HUDEP-2 (cell line): ENCODE results near the gene KLHL36.
"Not testable (repeated sequence)": the region's sequence is repeated elsewhere in the genome, so short reads cannot be mapped to it uniquely, and the experiment has no call there.

Experiments
- DNase-seq, 76 experiments: peaks; one replicate each; lab custom pipeline; 2025; ENCODE audit not compliant: unreplicated experiment in 76 of 76; lab: John Stamatoyannopoulos, UW

KLHL36 gene

DNA sequence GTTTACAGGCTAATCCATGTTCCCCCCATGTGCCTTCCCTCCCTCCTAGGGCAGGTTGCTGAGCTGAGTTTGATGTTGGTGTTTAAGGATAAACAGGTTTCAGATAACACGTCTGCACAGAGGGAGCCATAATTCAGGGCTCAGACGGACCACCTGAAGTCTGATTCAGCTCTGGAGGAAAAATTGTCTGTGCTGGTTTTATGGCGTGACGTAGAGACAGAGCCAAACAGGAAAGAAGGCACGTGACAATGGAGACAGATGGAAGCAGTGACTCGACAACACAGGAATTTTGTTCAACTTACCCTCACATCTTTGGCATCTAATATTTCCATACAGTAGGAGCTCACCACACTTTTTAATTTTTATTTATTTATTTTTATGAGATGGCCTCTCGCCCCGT, 40.8 kb downstream of the KLHL36 start:
- no peak for DNase-seq

DNA sequence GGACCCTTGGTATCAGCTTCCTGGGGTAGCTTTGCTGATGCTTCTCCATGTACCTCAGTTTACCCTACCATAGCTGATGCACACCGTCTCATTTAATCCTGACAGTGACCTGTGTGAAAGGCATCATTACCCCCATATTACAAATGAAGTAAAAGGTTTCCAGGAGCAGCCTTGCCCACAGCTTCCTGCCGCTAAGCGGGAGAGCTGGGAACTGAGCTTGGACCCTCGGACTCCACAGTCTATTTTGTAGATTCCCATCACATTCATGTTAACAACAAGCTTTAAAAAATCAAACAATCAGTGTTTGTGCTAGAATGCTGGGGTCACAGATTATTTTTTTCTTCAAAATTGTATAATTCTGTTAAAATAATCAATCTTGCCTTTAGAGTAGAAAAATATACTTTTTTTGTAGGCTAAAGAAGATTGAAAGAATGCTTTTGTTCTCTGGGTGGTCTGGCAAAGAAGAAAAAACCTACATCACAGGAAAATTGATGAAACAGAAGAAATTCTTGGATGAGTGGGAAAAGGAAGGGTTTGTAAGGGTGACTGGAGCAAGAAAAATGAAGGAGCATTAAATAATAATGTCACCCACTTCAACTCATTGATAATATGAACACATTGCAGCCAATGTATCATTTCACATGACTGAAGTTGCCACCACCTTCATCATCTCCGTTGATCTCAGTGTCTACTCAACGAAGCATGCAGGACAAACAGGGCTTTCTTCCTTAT, 41.9 kb downstream of the KLHL36 start:
- DNase-seq, result no peak

DNA sequence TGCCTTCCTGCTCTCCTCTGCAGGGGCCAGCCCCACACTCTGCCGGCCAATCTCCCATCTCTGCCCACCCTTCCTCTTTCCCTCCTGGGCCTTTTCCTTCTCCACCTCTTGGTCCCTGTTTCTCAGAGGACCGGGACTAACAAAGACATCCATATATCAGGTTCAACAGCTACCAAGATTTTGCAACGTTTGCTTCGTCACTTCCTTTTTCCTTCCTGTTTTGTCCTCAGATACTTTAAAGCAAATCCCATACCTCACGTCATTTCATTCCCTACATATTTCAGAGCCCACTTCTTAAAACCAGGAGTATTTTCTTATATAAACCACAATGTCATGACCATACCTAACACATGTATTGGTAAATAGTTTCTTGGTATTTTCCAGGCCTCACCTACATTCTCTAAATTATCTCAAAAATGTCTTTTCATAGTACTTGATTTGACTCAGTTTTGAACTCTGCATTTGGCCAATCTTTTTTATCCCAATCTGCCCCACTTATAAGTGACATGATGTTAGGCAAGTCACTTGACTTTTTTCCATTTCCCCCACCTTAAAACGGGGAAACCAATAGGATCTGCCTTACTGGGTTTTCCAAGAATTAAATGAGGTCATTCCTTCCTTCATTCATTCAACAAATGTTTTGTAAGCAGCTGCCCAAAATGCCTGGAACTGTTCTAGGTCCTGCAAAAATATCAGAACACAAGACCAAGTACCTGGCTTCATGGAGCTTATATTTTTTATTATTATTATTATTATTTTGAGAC, 44.3 kb downstream of the KLHL36 start:
- DNase-seq, result no peak

DNA sequence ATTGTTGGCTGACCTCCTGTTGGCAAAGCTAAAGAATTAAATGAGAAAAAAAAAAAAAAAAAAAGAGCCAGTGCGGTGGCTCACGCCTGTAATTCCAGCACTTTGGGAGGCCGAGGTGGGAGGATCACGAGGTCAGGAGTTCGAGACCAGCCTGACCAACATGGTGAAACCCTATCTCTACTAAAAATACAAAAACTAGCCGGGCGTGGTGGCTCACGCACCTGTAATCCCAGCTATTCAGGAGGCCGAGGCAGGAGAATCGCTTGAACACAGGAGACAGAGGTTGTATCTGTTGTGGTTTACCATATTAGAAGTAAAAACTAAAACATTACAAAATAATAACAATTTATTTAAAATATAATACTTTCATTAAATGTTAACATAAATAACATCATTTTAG, 45.6 kb downstream of the KLHL36 start:
- DNase-seq, result not testable (repeated sequence)

DNA sequence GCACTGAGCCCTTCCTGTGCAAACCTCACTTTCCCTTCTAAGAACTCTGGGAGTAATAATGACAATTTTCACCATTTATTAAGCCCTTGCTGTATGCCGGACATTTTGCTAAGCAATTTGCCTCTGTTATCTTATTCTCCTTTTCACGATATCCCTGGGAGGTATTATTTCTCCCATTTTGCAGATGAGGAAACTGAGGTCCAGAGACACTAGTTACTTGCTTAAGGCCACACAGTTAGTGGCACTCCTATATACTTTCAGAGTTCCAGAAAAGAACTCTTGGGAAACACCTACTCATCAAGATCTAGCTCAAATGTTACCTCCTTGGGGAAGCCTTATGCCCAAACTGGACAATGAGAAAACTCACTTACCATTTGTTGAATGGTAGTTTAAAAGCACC, 46.7 kb downstream of the KLHL36 start:
- DNase-seq, result no peak

DNA sequence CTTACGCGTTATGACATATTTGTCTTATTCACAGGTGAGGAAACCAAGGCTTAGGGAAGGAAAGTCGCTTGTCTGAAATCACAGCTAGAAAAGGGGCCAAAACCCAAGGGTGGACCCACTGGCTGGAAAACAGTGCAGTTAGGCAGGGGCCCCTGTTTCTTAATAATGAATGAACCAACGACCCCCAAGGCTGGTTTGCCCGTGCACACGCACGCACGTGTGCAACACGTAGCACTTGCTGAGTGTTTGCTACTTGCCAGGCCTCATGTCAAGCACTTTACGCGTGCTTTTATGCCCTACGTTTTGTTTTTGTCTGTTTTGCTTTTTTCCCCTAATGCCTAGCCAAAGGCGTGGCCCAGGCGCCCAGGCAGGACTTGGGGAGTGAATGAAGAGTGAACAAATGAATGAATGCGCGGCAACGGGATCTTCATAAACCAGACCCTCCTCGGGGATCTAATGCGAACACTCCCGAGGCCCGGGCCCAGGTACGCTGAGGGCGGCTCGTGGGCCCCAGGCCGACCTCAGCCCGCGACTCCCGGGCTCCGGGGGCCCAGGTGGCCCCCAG, 50.9 kb downstream of the KLHL36 start:
- peak in 7 of 76 experiments; percentile 3 to 49 (median 23) for DNase-seq

DNA sequence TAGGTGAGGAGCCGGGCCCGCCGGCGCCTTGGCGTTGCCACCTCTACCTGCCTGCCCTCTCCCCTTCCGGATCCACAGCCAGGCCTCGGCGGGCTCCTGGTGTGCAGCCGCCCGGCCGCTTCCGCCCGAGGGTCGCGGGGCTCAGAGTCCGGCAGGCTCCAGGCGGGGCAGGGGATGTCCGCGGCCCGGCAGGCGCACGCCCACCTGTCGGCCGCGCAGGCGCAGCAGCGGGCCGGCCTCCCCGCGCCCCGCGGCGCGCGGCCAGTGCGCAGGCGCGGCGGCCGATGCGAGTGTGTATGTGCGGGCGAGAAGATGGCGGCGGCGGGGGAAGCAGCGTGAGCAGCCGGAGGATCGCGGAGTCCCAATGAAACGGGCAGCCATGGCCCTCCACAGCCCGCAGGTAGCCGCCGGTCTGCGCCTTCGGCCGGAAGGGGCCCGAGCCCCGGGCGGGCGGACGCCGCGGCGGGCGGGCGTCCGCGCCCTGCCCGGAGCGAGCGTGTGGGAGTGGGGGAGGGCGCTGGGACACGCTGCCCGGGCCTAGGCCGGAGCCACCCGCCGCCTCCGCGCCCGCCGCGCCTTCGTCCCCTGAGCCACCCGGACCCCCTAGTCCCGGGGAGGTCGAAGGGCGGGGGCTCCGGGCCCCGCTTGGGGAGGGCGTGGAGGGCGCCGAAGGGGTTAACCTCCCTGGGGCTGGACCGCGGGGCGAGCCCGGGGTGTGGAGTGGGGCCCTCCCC, 51.6 kb downstream of the KLHL36 start, which contains the start of gene USP10:
USP10 (plus strand) TSS at position 289 of the 734 bp plus-strand sequence; CDS start at position 380, 91 bp downstream.
- peak in 65 of 76 experiments; percentile 7 to 80 (median 59) for DNase-seq

DNA sequence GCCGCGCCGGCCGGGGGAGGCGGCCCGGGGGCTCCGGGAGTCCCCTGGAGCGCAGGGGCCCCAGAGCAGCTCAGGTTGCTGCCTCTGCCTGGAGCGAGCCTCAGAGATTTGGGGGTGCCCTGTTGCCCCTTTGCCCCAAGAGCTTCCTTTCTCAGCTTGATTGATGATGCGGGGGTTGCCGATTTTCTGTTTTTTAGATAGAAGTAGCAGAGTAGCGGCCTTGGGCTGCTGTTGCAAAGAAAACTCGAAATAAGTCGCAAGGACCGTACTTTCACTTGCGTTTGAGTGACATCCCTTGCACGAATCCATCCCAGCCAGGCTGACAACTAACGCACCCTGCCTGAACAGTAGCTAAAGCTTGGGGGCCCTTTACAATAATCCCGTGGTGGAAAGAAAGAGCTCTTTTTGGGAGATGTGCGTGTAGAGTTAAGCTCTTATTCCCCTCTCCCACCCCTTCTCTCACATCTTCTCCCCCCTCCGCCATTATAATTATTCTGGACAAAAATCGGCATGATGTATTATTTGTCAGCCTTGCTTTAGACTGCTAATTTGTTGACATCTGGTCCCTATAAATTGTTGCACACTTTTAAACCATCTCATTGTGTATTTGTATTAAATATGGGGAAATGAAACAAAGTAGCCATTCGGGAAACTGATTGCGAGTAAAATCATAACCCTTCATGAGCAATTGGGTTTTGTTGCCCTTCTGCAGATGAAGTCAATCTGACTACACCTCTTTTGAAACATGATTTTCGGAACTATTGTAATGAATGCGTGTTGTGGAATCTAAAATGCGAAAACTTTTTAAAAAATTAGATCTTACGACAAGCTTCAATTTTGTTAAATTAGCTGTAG, 52.4 kb downstream of the KLHL36 start:
- peak in 4 of 76 experiments; percentile 3 to 43 (median 8) for DNase-seq

DNA sequence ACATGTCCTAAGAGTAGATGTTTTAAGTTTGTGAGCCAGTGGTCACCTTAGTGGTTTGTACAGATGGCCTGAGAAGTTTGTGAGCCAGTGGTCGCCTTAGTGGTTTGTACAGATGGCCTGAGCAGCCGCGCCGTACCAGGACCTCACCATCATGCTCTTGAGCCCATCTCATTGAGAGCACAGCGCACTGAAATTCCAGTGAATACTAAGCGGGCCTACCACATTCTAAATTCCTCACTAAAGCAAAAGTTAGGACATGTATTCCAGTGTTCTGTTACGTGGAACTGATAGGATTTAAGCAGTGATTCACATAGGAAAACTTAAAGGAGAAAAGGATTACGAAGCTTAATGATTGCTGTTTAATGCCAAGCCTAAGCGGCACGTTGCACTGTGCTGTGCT, 55.4 kb downstream of the KLHL36 start:
- DNase-seq, result no peak

DNA sequence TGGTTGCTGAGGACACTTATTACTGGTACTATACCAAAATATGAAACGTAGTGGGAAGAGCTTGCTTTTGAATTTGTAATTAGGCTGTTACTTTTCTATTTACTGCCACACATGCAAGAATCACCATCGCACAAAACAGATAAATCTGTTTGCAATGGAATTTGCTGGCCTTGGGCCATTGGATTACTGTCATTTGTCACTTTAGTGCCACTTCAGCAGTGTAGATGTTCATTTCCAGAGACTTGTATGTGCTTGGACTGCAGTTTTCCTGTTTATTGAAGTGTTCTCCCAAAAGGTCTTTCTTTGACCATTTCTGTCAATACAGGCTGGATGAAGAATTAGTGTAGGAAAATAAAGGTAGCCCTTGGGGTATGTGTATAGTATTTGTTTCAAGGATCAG, 55.9 kb downstream of the KLHL36 start:
- no peak for DNase-seq

DNA sequence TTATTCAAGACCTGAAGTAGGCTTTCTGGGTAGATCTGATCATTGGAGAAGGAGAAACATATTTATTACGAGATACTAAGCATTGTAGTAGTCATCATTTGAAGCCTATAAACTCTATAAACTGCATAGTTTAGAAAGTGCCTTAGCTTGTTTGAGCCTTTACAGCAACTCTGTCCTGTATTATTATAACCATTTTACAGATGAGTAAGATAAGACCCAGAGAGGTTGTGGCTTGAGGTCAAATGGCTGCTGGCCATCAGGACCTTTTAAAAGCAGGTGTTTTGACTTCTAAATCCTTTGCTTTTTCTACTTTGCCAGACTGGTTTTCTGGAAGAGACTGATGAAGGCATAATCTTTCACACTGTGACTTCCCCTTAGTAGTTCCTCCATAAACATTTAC, 58.5 kb downstream of the KLHL36 start:
- DNase-seq, result no peak

DNA sequence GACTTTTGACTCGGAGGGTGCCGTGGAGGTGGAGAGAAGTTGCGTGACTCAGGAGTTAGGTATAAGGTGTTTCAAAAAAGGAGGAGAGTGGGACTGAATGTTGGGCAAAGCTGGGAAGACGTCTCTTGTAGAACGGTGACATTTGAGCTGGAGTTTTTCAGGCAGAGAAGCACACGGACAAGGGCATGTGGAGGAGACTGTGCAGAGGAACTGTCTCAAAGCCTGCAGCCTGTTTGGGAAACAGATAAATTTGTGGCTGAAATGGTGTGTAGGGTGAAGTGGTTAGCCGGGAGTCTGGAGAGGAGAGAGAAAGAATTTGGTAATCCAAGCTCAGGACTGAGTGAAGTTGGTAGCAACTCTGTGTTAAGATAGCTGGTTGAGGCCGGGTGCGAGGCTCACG, 61.3 kb downstream of the KLHL36 start:
- DNase-seq, result no peak

DNA sequence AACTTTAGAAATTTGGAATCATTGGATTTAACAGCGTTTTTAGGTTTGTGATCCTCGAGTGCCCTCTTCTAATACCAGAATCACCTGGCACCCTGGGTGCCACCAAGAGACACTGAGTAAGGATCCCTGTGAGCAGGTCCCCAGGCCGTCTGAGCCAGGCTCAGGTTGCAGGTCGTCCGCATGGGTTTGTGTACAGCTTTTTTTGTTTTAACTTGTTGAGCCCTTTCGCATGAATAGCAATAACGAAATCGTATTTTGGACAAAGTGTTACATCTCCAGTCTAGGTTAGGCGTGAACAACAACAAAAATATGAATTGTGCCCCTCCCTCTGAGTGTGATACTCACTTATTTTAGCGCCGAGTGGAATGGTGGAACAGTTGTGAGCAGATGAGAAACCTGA, 62.4 kb downstream of the KLHL36 start:
- DNase-seq, result no peak
